H1 (cell line): Measurements from ENCODE around the gene BSN.

ENCODE experiments used
- ATF2 ChIP-seq: IDR thresholded peaks from 2 replicates; pipeline ENCODE4 v1.6.1; 2012; ENCODE audit warnings: low read length, inconsistent platforms
- CTCF ChIP-seq, 3 experiments: IDR thresholded peaks; 1 replicate in 2 of 3; 2 replicates in 1 of 3; pipeline versions ENCODE4 v1.5.1 to v1.6.1; 2011; ENCODE audit warnings: low read length in 3 of 3, mild to moderate bottlenecking in 3 of 3, inconsistent platforms in 2 of 3, low read depth in 1 of 3, moderate library complexity in 1 of 3; ENCODE audit not compliant: insufficient read depth in 1 of 3; ENCODE audit errors: control extremely low read depth in 1 of 3
- EP300 ChIP-seq, 2 experiments: IDR thresholded peaks; 1 replicate in 1 of 2; 2 replicates in 1 of 2; pipeline ENCODE4 v1.6.1; 2011 to 2012; ENCODE audit warnings: low read depth in 2 of 2, low read length in 2 of 2, mild to moderate bottlenecking in 2 of 2, borderline replicate concordance in 1 of 2, inconsistent platforms in 1 of 2, moderate library complexity in 1 of 2
- EZH2 ChIP-seq: fragments of 200-600 bp; sonication (generic); IDR thresholded peaks from 2 replicates; pipeline ENCODE4 v1.7.1; 2012; ENCODE audit warnings: low read depth, mild to moderate bottlenecking, moderate library complexity, low read length, inconsistent platforms; ENCODE audit not compliant: severe bottlenecking
- PHF8 ChIP-seq: fragments of 200-600 bp; sonication (generic); conservative IDR thresholded peaks from 2 replicates; pipeline ENCODE4 v1.7.1; 2012; ENCODE audit warnings: low read depth, mild to moderate bottlenecking, inconsistent platforms, low read length, moderate library complexity
- POLR2A ChIP-seq, 2 experiments: IDR thresholded peaks; 1 replicate in 1 of 2; 2 replicates in 1 of 2; pipeline ENCODE4 v1.6.1; 2011; ENCODE audit warnings: low read depth in 2 of 2, low read length in 2 of 2, mild to moderate bottlenecking in 2 of 2; ENCODE audit errors: control extremely low read depth in 1 of 2
- POLR2AphosphoS5 ChIP-seq: IDR thresholded peaks from 2 replicates; pipeline ENCODE4 v1.6.1; 2011; ENCODE audit warnings: low read depth, low read length
- RAD21 ChIP-seq, 2 experiments: IDR thresholded peaks in 1 of 2; conservative IDR thresholded peaks in 1 of 2; 2 replicates each; pipeline ENCODE4 v1.6.1; 2011; ENCODE audit warnings: low read depth in 2 of 2, low read length in 2 of 2, improper control_type of control experiment in 1 of 2, inconsistent platforms in 1 of 2, mild to moderate bottlenecking in 1 of 2, moderate library complexity in 1 of 2
- RNF2 ChIP-seq: fragments of 200-900, 300-1000 bp; sonication (generic); IDR thresholded peaks from 2 replicates; pipeline ENCODE4 v1.7.1; 2016; ENCODE audit warnings: borderline replicate concordance, low read depth, mild to moderate bottlenecking, antibody characterized with exemption, low read length; ENCODE audit not compliant: poor library complexity, severe bottlenecking; ENCODE audit errors: missing control alignments
- SAP30 ChIP-seq: fragments of 300-600 bp; sonication (generic); IDR thresholded peaks from 2 replicates; pipeline ENCODE4 v1.7.1; 2012; ENCODE audit warnings: low read length, moderate library complexity, mild to moderate bottlenecking, inconsistent platforms; ENCODE audit not compliant: insufficient read depth, insufficient replicate concordance
- SRF ChIP-seq: IDR thresholded peaks from 2 replicates; pipeline ENCODE4 v1.6.1; 2011; ENCODE audit warnings: mild to moderate bottlenecking, low read depth, low read length, moderate library complexity
- TAF1 ChIP-seq: IDR thresholded peaks from 2 replicates; pipeline ENCODE4 v1.6.1; 2011; ENCODE audit warnings: mild to moderate bottlenecking, low read depth, low read length
- TAF7 ChIP-seq: optimal IDR thresholded peaks from 2 replicates; pipeline ENCODE3; 2011; ENCODE audit warnings: low read depth, mild to moderate bottlenecking, inconsistent platforms, low read length, moderate library complexity, borderline replicate concordance
- TEAD4 ChIP-seq: IDR thresholded peaks from 2 replicates; pipeline ENCODE4 v1.6.1; 2012; ENCODE audit warnings: low read depth, low read length, inconsistent platforms, mixed read lengths

GRCh38 chr3:49601358-49602048 is 47.2 kb downstream of the BSN start:
- TF ChIP-seq RAD21 (IDR thresholded peaks at IDR 0.05 in 1 of 2, conservative IDR thresholded peaks at IDR 0.05 in 1 of 2; ENCODE audit: low read depth in 2 of 2, low read length in 2 of 2) (no peak), POLR2AphosphoS5 (no peak), EP300 (IDR thresholded peaks at IDR 0.05; ENCODE audit: borderline replicate concordance in 1 of 2, low read depth in 2 of 2, low read length in 2 of 2) (no peak), CTCF (IDR thresholded peaks at IDR 0.05; ENCODE audit: control extremely low read depth in 1 of 3, insufficient read depth in 1 of 3, low read depth in 1 of 3, low read length in 3 of 3) (no peak), POLR2A (IDR thresholded peaks at IDR 0.05; ENCODE audit: control extremely low read depth in 1 of 2, low read depth in 2 of 2, low read length in 2 of 2) (no peak), PHF8 (no peak), EZH2 (no peak), RNF2 (no peak), ATF2 (no peak), TAF7 (no peak), SRF (no peak), TAF1 (no peak), TEAD4 (no peak), SAP30 (no peak)
